ENCODE data around the gene GGA1.

- TF ChIP-seq POLR2AphosphoS5 (IDR thresholded peaks at IDR 0.05) (no peak), CTCF (IDR thresholded peaks at IDR 0.05) (no peak), POLR2A (IDR thresholded peaks at IDR 0.05) (no peak)
Observed at GRCh38 chr22:37659897-37660708, 51.5 kb downstream of the GGA1 start.

Measured in breast epithelium (tissue), 3 donors.